HL-60/S4 treated with retinoic acid at 250 ng/mL for 4 days and 3 days (cell line): ENCODE data around the gene RNF7.
"Not testable (repeated sequence)": the region's sequence is repeated elsewhere in the genome, so short reads cannot be mapped to it uniquely, and the experiment has no call there.

Experiments
- in situ Hi-C: fragments of 300-500 bp; cut with MboI; formaldehyde crosslinking; loops from 2 replicates; pipeline ENCODE4 v1.7.0; 2022; ENCODE audit warnings: low sequenced_read_pairs

RNF7 gene

DNA sequence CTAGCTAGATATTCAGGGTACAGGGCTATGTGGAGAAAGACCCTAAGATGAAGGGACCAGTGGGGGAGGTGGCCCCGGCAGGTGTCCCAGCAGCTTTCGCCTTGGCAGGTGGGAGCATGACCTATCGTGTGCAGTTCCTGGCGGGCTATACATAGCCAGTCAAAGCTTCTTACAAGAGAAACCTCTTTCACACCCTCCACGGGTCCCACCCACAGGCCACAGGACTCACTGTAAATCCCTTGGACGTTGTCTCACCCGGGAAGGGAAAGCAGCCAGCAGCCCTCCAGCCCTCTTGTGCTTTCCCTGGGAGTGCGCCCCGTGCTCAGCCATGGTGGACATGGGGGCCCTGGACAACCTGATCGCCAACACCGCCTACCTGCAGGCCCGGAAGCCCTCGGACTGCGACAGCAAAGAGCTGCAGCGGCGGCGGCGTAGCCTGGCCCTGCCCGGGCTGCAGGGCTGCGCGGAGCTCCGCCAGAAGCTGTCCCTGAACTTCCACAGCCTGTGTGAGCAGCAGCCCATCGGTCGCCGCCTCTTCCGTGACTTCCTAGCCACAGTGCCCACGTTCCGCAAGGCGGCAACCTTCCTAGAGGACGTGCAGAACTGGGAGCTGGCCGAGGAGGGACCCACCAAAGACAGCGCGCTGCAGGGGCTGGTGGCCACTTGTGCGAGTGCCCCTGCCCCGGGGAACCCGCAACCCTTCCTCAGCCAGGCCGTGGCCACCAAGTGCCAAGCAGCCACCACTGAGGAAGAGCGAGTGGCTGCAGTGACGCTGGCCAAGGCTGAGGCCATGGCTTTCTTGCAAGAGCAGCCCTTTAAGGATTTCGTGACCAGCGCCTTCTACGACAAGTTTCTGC is 40.1 kb downstream of the RNF7 start:
- in situ Hi-C loops: no loop called here

- in situ Hi-C loops: no loop called here
These were observed 41.6 kb downstream of the RNF7 start for GRCh38 chr3:141779667-141780066.

- in situ Hi-C loops: no loop called here
These were observed 44.4 kb downstream of the RNF7 start for GRCh38 chr3:141782386-141782932.

DNA sequence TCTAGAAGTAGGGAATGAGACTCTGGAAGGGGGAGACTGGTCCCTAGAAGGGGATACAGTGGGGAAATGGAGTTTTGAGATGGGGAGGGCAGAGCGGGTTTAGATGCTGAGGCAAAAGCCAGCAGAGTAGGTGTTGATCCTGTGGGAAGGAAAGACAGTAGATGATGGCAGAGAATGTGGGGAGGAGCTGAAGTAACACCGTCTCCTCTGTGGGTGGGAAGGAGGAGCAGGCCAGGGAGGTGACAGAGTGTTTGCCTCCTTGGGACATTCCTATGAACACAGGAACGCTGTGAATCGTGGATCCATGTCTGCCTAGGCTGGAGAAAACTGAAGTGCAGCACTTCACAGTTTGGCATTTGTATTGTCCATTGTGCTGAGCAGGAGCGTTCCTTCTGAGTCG is 45.5 kb downstream of the RNF7 start:
- in situ Hi-C loops: no loop called here

DNA sequence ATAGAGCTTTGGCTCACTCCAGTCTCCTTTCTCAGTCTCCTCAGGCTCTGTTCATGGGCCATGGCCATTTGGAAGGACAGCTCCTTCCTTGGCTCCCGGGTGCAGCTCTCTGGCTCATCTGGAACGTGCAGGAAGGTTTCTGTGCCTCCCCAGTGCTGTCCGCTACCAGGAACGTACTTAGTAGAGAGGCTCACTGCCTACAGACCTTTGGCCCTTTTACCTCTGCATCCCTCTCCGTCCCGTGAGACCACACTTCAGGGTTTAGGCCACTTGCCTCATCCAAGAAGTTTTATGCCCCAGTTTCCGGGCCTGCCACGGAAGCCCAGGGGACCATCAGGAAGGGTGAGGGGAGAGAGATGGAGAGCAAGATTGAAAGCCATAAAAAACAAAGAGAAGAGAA is 46.0 kb downstream of the RNF7 start:
- in situ Hi-C loops: no loop called here

- in situ Hi-C loops: no loop called here
These were observed 46.4 kb downstream of the RNF7 start for GRCh38 chr3:141784531-141784930.

DNA sequence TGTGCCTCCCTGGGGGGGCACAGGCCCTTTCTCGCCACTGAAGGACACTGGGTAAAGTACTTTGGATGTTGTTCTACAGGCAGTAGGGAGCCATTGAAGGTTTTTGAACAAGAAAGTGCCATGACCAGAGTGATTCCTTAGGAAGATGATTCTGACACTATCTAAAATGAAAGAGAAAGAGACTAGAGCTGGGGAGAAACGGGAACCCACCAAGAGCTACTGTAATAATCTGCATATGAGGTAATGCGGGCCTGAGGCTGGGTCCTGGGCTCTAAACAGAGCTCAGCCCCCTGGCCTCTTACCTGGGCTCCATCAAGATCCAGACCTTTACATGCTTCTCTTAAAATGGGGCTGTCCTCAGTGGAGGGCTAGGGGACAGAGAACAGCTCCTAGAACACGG is 50.1 kb downstream of the RNF7 start:
- in situ Hi-C loops: no loop called here

GRCh38 chr3:141788750-141789149 is 50.7 kb downstream of the RNF7 start:
- in situ Hi-C loops: not testable (repeated sequence)

- in situ Hi-C loops: no loop called here
These were observed 51.2 kb downstream of the RNF7 start for GRCh38 chr3:141789281-141789680.

DNA sequence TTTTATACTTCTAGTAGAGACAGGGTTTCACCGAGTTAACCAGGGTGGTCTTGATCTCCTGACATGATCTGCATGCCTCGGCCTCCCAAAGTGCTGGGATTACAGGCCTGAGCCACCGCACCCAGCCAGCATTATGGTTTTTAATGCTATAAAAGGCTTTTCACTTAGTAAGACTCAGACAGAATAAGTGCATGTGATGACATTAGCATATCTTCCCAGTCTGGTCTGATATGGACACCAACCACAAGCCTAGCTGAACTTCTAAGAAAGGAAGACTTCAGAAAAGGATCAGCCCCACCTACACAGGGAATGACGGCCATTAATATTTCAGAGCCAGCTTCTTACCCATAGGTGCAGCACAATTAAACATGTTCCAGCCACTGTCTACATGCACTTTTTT is 52.1 kb downstream of the RNF7 start:
- in situ Hi-C loops: no loop called here

GRCh38 chr3:141792495-141792894 is 54.4 kb downstream of the RNF7 start:
- in situ Hi-C loops: no loop called here

DNA sequence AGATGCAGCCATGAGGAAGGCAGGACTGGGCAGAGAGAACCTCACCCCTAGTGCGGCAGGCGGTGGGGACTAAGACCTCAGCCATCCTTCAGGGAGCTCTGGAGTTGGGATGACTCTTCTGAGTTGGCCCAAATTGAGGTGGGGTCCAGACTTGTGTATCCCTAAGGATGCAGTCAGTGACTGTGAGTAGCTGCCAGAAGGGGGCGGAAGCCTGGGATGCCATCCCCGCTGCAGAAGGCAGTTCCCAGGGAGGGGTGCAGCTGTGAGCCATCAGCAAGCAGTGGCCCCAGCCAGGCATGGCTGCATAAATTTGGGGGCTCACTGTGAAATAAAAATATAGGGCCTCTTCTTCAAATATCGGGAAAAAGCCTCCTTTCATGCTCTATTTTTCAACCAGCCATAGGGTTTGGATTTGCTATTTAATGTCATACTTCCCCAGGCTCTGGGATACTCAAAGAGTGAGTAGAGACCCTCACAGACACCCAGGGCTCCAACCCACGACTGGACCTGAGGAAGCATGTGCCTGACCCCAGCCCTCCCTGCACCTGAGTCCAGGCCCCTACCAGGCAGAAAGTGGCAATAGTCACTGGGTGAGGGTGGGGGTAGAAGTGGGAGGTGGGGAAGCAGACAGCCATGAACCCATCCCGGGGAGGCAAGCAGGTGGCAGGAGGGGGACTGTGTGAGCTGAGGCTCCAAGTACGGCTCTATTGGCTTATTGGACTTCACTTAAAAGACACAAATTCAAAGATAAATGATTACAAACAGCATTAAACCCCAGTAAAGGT is 55.6 kb downstream of the RNF7 start:
- in situ Hi-C loops: no loop called here

DNA sequence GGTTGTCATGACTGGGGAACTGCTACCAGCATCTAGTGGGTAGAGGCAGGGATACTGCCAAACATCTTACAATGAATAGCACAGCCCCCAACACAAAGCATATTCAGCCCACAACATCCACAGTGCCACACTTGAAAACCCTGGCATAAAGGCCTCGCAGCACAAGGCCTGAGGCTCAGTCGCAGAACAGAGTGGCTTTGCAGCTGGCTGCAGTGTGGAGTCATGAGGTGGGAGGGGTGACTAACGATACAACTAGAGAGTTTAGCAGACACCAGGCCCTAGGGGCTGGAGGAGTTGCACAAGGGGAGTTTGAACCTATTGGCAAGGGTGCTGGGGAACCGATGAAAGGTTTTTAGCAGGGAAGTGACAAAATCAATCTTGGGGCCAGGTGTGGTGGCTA is 57.2 kb downstream of the RNF7 start:
- in situ Hi-C loops: no loop called here

- in situ Hi-C loops: no loop called here
These were observed 57.6 kb downstream of the RNF7 start for GRCh38 chr3:141795741-141796080.

- in situ Hi-C loops: no loop called here
These were observed 58.2 kb downstream of the RNF7 start for GRCh38 chr3:141796081-141796888.
